ENCODE measurements around the gene SYT7.
A peak's percentile ranks its signal among the peaks of the same experiment; 100 is the strongest.

SYT7 gene

GRCh38 chr11:61552108-61552635 is 28.7 kb downstream of the SYT7 start:
- no peak for DNase-seq

- no peak for DNase-seq
Measured at GRCh38 chr11:61551634-61552033, 29.2 kb downstream of the SYT7 start.

- no peak for DNase-seq
Measured at GRCh38 chr11:61550665-61551227, 30.1 kb downstream of the SYT7 start.

GRCh38 chr11:61549662-61550568 is 31.0 kb downstream of the SYT7 start:
- DNase-seq = no peak

DNA sequence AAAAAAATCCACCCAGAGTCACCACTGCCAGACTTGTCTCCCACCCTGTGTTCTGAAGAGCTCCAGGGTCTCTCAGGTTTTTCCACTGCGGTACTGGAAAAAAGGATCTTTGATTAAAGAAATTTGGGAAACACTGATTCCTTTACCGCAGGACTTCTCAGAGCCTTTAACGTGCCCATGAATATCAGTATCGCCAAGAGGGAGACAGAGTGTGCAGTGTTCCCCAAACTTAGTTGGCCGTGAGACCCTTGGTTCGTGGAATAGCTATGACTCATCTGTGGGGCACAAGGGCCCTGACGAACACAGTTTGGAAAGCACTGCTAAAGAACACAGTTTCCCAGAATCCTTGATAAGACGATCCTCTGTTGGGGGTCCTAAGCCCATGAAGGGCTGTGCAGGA is 31.7 kb downstream of the SYT7 start:
- DNase-seq = no peak

DNA sequence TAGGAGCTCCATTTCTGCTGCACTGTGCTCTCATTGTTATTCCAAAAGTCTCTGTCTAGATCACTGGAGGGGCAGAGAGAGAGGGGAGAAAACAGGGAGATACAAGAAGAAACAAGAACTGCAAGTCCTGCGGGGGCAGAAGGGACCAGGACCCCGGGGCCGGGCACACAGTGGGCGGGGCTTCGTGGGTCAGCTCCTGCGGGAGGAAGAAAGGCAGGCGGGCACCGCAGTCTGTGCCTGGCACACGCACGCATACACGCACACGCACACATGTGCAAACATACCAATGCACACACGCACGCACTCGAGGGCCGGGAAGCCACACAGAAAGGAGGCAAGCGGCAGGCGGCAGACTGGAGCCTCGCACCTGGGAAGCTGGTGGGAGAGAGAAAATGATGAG is 33.6 kb downstream of the SYT7 start:
- DNase-seq = no peak

GRCh38 chr11:61546663-61547062 is 34.2 kb downstream of the SYT7 start:
- DNase-seq = no peak

DNA sequence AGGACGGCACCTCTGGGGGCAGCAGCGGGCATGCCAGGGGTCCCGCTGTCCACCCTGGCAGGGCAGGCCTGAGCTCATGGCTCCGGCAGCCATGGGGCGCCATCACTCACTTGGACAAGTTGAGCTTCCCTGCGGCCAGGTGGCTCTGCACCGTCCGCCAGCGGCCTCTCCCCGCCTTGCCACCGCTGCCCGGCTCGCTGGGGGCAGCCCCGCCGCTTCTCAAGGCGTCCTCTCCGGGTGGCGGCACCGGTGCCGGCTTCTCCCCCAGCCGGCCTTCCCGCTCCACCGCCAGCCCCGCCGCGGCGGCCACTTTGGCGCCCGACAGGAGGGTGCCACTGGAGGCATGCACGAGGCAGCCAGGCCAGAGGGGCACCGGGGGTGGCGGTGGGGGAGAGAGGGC is 35.0 kb downstream of the SYT7 start:
- no peak for DNase-seq

- no peak for DNase-seq
Measured at GRCh38 chr11:61545341-61545740, 35.5 kb downstream of the SYT7 start.

- DNase-seq = no peak
Measured at GRCh38 chr11:61544466-61544865, 36.4 kb downstream of the SYT7 start.

- peak; percentile 9 for DNase-seq
Measured at GRCh38 chr11:61543606-61544306, 37.1 kb downstream of the SYT7 start.

DNA sequence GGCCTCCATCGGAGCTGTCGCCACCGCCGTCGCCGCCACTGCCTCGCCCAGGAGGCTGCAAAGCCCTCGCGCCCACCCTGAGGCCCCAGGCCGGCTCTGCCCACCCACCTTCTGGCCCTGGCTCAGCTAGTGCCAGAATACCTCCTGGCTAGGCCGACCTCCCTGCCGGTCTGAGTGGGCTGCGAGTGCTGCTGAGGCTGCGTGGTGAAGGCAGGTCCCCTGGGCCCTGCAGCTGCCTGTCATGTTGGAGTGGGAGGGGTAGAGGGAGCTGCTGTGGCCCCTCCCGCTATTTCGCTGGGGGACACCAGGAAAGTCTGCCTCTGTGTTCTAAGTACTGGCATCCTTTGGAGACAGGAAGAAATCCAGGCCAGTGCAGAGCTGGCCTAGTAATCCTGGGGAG is 38.2 kb downstream of the SYT7 start:
- no peak for DNase-seq

DNA sequence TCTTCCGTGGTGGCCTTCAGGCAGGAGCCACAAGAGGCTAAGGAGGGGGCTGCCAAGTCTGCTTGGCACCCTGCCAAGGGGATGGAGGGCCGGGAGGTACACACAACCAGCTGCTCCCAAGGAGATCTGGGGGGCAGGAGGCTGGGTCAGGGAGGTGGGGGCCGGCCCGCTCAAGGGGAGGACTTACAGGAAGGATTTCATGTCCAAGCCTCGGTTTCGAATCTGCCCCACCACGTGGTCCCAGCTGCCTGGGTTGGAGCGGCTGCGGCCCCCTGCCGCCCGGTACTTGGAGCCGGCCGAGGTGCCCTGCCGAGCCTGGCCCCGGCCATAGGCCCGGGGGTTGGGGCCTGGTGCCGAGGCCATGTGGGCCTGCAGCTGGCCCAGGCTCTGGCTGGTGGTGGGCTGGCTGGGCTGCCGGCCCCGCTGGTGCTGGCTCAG is 38.8 kb downstream of the SYT7 start:
- DNase-seq = no peak

GRCh38 chr11:61541598-61541997 is 39.3 kb downstream of the SYT7 start:
- DNase-seq = no peak

DNA sequence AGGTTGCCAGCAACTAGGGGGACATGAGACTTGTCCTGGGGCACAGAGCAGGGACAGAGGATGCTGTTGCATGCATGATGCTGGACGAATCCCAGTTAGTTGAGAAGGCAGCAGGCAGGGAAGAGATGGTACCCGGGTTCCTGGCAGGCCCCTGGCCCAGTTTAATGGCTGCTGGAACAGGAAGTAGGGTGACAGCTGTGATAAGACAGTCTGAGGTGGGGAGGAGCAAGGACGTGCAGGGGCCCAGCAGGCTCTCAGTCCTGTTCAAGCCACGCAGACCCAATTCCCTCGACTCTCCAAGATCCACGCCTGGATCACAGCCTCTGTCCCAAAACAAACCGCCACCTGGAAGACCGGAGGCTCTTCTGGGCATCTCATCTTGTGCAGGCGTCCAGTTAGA is 40.3 kb downstream of the SYT7 start:
- DNase-seq = no peak

DNA sequence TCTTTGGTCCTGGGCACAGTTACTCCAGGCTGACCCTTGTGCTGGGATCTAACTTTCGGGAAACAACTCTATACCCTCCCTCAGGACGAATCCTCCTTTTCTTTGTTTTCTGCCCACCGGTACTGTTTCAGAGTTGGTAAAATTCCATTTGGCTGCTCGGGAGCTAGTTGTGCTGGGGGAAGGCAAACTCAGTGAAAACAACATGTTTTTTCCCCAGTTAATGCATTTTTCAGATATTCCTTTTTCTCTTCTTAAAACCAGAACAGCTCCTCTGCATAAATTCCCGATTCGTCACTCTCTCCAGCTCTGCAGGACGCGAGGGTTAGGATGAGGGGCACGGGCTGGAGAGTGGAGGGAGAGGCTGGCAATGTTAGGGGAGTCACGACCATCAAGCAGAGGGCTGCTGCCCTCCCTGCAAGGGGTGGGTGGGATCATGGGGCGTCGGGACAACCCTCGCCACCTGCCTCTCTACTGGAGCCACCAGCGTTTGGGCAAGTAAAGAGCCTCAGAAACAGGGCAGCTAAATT is 41.0 kb downstream of the SYT7 start:
- no peak for DNase-seq

- no peak for DNase-seq
Measured at GRCh38 chr11:61539006-61539405, 41.9 kb downstream of the SYT7 start.

GRCh38 chr11:61538636-61538961 is 42.3 kb downstream of the SYT7 start:
- DNase-seq = no peak

DNA sequence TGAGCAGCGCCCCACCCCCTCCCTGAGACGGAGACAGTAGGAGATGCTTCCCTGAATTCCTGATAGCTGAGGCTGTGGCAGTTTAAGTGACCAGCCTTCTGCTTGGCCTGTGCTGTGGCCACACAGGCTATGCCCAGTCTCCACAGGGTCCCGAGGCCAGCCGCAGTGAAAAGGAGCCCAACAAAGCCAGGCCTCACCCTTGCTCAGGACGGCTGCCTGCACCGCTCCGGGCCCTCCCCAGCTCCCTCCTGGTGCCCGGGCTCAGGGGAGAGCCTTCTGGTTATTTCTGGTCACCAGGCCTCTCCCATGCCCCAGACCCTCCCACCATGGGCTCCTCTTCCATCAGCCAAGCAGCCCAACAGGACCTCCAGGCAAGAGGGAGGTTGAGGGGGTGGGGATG is 43.5 kb downstream of the SYT7 start:
- no peak for DNase-seq

GRCh38 chr11:61536676-61537270 is 44.1 kb downstream of the SYT7 start:
- DNase-seq = no peak

DNA sequence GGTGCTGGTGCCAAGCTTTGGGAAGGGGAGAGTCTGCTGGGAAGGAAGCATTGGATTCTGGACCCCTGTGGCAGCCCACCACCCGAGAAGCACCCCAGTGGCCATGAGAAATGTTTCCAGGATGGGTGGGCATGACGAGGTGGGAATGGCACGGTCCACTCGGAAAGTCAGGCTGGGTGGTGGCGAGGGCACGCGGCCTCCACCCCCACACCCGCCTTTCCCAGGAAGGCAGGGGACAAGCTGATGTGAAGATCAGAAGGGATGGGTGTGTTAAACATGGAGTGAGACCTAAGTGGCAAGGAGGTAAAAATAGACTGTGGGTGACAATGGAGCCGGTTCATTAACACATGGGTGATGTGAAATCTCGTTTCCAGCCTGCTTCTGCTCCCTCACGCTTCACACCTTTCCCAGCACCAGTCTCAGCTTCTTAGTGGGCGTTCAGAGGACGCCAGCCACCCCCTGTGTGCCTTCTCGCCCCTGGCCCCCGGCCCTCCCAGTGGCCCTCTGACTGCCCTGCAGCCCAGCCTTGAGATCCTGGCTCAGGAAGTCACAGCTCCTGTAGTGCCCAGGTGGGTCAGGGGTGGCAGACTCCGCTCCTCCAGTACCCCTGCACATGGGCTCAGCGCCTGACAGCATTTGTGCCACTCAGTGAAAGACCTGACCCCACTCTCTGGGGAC is 44.7 kb downstream of the SYT7 start:
- DNase-seq = no peak

All from T1000 (cell line).